T47D (cell line): ENCODE measurements around the gene CPED1.

Source experiments
- DNase-seq, 2 experiments: peaks; one replicate each; pipeline versions ENCODE4 v3.0.0 to v3.0.0-alpha.2; 2011 to 2012; ENCODE audit warnings: low read depth in 1 of 2, low spot score in 1 of 2
- JUND ChIP-seq: IDR thresholded peaks from 2 replicates; pipeline ENCODE4 v1.6.1; 2012; ENCODE audit warnings: low read depth
- in situ Hi-C: cut with HindIII; loops from 2 replicates; pipeline ENCODE4 v1.10.0; 2016; ENCODE audit warnings: low sequenced_read_pairs, low pct_unique_long_range_greater_than_20kb

Gene CPED1

DNA sequence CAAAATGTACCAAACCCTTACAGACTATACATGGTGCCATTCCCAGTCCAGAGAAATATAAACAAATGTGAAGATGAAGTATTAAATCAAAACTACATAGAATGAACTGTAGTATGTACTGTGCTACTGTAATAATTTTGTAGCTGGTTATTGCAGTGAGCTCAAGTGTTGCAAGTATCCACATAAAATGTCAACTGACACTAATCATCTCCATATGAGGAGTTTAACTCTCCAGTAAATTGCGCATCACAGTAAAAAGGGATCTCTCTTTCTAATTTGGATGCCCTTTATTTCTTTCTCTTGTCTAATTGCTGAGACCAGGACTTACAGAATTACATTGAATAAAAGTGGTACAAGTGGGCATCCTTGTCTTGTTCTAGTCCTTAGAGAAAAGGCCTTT lies 165.5 kb downstream of the CPED1 start:
- DNase-seq, result no peak
- in situ Hi-C loops, result no loop called here
- no peak for TF ChIP-seq JUND

DNA sequence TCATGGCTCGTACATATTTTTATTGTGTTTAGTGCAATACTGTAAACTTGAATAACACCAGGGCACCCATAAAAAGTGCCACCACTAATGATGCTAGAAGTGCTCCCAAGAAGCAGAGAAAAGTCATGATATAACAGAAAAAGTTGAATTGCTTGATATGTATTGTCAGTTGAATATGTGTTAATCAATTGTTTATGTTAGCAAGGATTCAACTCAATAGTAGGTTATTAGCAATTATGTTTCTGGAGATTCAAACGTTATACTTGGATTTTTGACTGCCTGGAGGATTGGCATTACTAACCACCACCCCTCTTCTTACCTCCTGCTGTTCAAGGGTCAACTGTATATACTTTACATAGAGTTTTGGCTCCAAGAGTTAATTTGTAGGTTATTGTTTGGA lies 168.3 kb downstream of the CPED1 start:
- TF ChIP-seq JUND, result no peak
- in situ Hi-C loops, result no loop called here
- DNase-seq, result no peak

DNA sequence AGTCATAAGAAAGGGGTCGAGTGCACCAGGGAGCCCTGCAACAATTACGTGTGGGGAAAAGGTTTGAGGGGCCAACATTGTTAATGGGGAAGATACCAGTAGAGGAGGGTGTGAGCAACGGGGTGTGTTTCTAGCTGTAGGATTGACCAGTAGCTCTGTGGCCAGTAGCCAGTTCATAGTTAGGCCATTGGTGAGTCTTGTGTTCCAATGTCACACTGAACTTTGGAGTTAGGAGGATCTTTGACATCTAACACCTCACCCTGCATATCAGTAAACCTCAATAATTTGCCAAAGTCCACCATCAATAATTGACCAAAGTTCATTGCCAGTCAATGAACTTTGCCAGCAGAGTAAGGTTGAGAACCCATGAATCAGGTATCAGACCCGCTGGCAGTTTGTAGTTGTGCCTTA lies 168.8 kb downstream of the CPED1 start:
- in situ Hi-C loops, result no loop called here
- no peak for TF ChIP-seq JUND
- no peak for DNase-seq

DNA sequence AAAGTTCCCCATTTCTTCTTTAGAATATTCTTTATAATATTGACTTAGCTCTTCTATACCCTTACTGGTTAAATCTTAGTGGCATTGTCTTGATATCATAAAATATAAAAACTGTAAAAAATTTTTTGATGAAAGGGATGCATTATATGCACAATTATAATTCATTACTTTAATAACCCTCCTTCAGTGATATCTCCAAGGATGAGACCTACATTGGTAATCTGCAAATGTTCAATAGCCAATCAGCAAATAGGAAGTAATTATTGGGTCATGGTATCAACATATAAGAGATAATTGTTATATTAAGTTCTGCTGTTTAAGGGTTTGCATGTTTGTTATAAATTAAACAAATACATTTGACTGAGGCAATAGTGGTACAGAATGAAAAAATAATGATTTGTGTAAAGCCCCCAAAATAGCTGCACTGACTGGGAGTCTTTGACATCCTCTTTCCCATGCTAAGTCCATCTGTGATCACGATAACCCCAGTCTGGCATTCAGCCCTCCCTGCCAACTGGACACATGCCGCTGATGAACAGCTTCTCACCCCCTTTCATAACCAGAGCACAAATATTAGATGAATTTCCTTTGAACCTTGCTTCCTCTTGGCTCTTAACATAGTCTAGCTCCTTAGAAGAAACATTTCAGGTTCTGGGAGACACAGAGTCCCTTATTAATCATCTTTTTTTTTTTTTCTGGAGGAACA lies 169.5 kb downstream of the CPED1 start:
- TF ChIP-seq JUND, result no peak
- in situ Hi-C loops, result no loop called here
- DNase-seq, result no peak

DNA sequence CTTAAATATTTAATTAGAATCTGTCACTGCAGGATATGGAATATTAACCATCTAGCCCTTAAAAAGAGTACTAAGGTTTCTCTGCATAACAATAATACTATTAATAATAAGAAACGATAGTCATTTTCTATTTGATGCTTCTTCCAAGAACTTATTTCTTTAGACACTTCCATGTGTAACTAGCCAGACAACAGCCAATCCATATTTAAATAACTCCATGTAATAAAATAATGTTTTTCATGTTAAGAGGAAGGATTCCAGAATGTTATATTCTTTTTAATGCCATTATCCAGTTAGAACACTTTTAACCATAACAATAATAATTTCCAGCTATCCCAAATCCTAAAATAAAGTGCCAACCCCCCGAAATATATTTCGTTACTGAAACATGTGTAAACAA lies 170.2 kb downstream of the CPED1 start:
- in situ Hi-C loops, result no loop called here
- no peak for TF ChIP-seq JUND
- no peak for DNase-seq

DNA sequence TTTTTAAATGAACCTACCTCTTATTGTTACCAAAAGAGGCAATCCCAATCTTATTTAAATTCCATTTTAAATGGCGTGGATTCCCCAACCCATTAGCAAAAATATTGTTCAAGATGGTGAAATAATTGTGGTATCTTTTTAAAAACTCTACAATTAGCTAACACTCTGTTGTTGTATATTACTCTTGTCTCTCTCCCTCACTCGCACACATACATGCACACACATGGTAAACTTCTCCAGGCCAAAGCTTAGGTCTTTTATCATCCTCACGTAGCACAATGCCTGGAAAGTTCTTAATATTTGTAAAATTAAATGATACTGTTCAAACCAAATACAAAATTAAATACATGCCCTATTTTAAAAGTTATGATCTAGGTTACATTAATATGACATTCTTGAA lies 171.0 kb downstream of the CPED1 start:
- in situ Hi-C loops, result no loop called here
- no peak for DNase-seq
- no peak for TF ChIP-seq JUND

DNA sequence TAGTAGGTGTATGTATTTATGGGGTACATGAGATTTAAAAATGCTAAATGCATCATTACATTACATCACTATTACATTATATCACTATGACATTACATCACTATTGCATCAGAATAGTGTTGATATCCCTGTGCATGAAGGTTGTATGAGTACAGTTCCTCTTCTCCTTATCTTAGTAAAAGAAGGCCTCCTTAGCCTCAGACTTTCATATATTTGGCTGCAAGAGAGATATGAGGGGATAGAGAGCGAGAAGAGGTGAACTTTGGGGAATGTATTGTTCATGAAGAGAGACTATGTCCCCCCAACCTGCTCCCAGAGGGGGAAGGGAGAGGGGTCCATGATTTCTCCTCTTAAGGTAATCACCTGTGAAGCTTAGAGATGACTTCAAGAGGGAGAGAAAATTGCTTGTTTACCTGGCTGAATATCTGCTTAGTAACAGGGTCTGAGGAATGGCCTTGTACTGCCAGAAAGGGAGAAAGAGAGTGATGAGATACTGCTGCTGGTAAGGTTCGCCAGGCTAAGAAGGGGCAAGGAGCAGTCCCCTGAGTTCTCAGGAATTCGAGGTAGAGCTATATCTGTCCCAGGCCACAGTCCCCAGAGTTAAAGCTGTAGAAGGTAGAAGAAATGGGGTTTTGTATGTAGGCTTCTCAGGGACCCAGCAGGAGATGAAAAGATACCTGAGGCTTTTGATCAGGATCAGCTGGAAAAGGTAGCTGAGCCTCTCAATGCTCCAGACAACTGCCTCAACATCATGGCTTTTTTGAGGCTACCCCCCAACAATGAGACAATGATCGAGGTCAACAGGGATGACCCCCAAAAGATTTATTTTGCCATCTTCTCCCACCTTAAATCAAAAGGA lies 171.9 kb downstream of the CPED1 start:
- no peak for DNase-seq
- no peak for TF ChIP-seq JUND
- in situ Hi-C loops, result no loop called here

DNA sequence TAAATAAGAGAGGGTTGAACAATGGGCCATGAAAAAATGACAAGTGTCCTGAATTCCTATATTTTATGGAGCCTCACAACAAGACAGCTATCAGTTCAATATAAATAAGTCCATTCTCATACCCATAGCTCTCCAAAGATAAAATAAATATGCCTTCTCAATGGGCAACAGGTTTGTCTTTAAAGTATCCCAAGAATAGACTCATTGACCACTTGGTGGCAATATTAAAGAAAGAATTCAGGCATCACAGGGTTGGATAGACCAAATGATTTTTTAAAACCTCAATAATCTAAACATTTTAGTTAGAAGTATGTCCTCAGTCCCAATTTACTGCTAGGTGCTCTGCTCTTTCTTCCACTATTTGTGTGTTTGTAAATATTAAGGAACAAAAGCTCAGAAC lies 175.2 kb downstream of the CPED1 start:
- DNase-seq, result no peak
- no peak for TF ChIP-seq JUND
- in situ Hi-C loops, result no loop called here

DNA sequence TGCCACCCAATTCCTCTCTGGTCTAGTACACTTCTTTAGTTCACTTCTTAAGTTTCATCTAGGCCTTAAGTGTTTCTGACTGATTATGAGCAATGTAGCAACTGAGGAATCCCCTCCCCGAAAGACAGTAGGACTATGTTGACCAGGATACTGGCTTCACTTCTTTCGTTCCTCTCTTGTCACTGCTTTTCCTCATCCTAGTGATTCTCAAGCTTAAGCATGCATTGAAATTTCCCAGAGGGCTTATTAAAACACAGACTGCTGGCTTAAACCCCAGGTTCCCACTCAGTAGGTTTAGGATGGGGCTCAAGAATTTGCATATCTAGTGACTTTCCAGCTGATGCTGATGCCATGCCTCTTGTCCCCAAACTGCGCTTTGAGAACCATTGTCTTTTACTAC lies 175.7 kb downstream of the CPED1 start:
- DNase-seq, result no peak
- in situ Hi-C loops, result no loop called here
- TF ChIP-seq JUND, result no peak

DNA sequence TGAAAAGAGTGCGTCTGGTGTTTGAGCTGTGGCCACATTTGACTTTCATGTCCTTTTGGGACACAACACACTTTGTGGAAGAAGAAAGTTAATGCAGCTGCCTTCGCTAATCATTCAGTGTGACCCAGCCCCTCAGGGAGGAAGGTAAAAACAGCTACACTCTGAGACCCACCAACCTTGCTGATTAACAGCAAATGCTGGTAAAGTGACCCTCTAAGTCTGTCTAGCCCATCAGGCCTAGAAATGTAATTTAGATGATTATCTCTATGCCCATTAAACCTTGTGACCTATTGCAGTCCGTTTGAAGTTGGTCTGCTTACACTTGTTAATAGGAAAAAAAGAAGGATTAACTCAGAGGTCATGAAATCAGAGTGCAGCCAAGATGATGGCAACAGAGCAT lies 178.4 kb downstream of the CPED1 start:
- TF ChIP-seq JUND, result no peak
- in situ Hi-C loops, result no loop called here
- DNase-seq, result no peak

DNA sequence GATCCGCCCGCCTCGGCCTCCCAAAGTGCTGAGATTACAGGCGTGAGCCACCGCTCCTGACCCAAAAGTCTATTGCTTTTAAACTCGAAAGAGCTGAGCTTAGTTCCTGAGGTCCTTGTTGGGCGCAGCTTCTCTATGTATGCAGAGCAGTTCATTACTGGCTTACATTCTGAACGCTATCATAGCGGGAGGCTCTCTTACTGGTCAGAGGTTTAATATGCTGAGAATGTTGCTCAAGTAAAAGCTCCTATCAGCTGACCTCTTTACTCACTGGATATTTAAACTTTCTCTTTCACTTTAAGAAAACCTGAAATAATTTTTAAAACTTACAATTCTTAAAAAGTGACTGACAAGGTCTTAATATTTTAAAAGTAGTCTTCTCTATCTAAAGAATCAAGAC lies 179.5 kb downstream of the CPED1 start:
- DNase-seq, result no peak
- in situ Hi-C loops, result no loop called here
- no peak for TF ChIP-seq JUND

DNA sequence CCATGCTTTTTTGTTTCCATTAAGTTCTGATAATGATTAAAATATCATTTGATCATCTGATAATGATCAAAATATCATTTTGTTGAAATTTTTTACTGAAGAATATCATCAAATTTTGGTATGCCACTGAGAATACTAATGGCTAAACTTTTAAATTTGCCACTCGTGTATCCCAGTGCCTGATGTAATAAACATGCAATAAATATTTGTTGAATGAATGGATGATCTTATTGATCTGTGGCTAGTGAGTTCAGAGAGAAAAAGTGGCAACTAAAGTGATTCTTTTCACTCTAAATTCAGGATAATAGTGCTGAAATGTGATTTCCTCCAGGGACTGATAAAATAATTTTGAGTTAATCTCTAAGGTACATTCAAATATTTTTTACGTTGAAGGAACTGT lies 181.0 kb downstream of the CPED1 start:
- no peak for DNase-seq
- TF ChIP-seq JUND, result no peak
- in situ Hi-C loops, result no loop called here

DNA sequence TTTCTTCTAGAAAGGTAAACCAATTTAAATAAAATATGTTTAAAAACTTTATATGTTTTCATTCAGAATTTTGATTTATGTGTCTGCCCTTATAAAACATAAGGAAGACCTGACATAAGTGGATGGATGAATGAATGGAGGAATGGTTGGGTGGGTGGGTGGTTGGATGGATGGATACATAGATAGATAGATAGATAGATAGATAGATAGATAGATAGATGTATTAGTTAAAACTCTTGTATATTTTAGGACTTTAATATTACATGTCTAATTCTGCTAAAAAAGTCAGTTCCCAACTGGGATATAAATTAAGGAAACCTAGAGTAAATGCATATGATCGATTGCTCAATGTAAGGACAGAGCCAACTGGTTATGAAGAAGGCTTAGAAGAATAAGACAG lies 184.0 kb downstream of the CPED1 start:
- in situ Hi-C loops, result no loop called here
- TF ChIP-seq JUND, result no peak
- DNase-seq, result no peak

DNA sequence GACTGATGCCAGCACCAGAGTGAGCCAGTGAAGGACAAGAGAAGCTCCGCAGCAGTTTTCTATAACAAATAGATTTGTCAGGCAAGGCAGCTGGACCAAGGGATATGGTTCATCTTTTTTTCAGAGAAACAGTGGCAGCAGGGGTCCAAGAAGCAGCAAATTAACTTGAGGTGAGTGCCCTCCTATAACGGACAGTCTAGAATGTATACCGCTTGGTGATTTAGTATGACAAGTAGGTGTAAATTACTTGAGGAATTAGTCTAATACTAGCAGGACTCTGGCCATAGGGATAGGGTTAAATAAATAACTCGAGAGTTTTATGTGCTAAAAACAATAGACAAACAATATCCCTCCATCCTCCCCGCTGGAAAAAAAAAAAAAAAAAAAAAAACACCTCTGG lies 187.3 kb downstream of the CPED1 start:
- no peak for TF ChIP-seq JUND
- in situ Hi-C loops, result no loop called here
- no peak for DNase-seq
